Measurements from ENCODE around the gene HBA2. TPM values are rescaled to one million over a fixed set of nuclear protein-coding genes. Genes with fewer than 3 reads are reported as not detected.

The HBA2 gene
- not detected in 2 replicates for total RNA-seq

GRCh38 chr16:172374-172941, at the start of gene HBA2:
HBA2 (plus strand) TSS chr16:172876; CDS start chr16:172913, 37 bp downstream.

GRCh38 chr16:152141-153128, 20.2 kb upstream of the HBA2 start, which contains the start of gene HBZ:
HBZ (plus strand) TSS chr16:152644; CDS start chr16:152910, 266 bp downstream.

GRCh38 chr16:165539-166374, 6.9 kb upstream of the HBA2 start, which contains the start of gene HBM:
HBM (plus strand) TSS chr16:165978; CDS start chr16:165998, 20 bp downstream.

GRCh38 chr16:176477-177382, 4.1 kb downstream of the HBA2 start, which contains the start of gene HBA1:
HBA1 (plus strand) TSS chr16:176680; CDS start chr16:176717, 37 bp downstream.

GRCh38 chr16:180101-180675, 7.5 kb downstream of the HBA2 start, which contains the start of gene HBQ1:
HBQ1 (plus strand) TSS chr16:180459; CDS start chr16:180487, 28 bp downstream.

Other genes with a start within 250 kb of the HBA2 start
- gene POLR3K, start 119.3 kb upstream of the HBA2 start, total RNA-seq: 3.9 and 6.9 TPM in 2 replicates
- 21.2 and 26.8 TPM in 2 replicates for gene SNRNP25, start 119.0 kb upstream of the HBA2 start, total RNA-seq
- 112 and 122 TPM in 2 replicates for gene RHBDF1, start 100.2 kb upstream of the HBA2 start, total RNA-seq
- 196 and 229 TPM in 2 replicates for gene MPG, start 94.7 kb upstream of the HBA2 start, total RNA-seq
- gene NPRL3, start 34.2 kb upstream of the HBA2 start, total RNA-seq: 7.1 and 9.0 TPM in 2 replicates
- gene HBZ, start 20.2 kb upstream of the HBA2 start, total RNA-seq: not detected in 2 replicates
- gene HBM, start 6.9 kb upstream of the HBA2 start, total RNA-seq: not detected in 2 replicates
- gene HBA1, start 3.8 kb downstream of the HBA2 start, total RNA-seq: not detected in 2 replicates
- not detected in 2 replicates for gene HBQ1, start 7.6 kb downstream of the HBA2 start, total RNA-seq
- 31.3 and 31.8 TPM in 2 replicates for gene LUC7L, start 56.6 kb downstream of the HBA2 start, total RNA-seq
- 49.4 and 63.2 TPM in 2 replicates for gene FAM234A, start 61.9 kb downstream of the HBA2 start, total RNA-seq
- gene RGS11, start 103.1 kb downstream of the HBA2 start, total RNA-seq: 2.7 and 5.0 TPM in 2 replicates
- gene ARHGDIG, start 107.7 kb downstream of the HBA2 start, total RNA-seq: 0.37 and 0.66 TPM in 2 replicates
- gene PDIA2, start 110.3 kb downstream of the HBA2 start, total RNA-seq: 0.79 and 0.93 TPM in 2 replicates
- 14.4 and 16.9 TPM in 2 replicates for gene AXIN1, start 179.8 kb downstream of the HBA2 start, total RNA-seq
- 79.5 and 91.3 TPM in 2 replicates for gene MRPL28, start 197.7 kb downstream of the HBA2 start, total RNA-seq
- 77.7 and 108 TPM in 2 replicates for gene PGAP6, start 209.1 kb downstream of the HBA2 start, total RNA-seq
- 61.1 and 67.6 TPM in 2 replicates for gene NME4, start 224.3 kb downstream of the HBA2 start, total RNA-seq
- gene DECR2, start 229.0 kb downstream of the HBA2 start, total RNA-seq: 8.5 and 10.4 TPM in 2 replicates